H1 (cell line): ENCODE measurements around the gene NAV2. TPM values are rescaled to one million over a fixed set of nuclear protein-coding genes. Genes with fewer than 3 reads are reported as not detected.

Experiments
- CHD7 ChIP-seq: fragments of 300-600 bp; sonication (generic); IDR thresholded peaks from 2 replicates; pipeline ENCODE4 v1.7.1; 2012; ENCODE audit warnings: low read length, moderate library complexity, mild to moderate bottlenecking, inconsistent platforms; ENCODE audit not compliant: insufficient replicate concordance
- EZH2 ChIP-seq: fragments of 200-600 bp; sonication (generic); IDR thresholded peaks from 2 replicates; pipeline ENCODE4 v1.7.1; 2012; ENCODE audit warnings: low read depth, mild to moderate bottlenecking, moderate library complexity, low read length, inconsistent platforms; ENCODE audit not compliant: severe bottlenecking
- polyA plus RNA-seq, 7 experiments: library from polyadenylated mRNA; depleted of rRNA in 3 of 7; stranded (reverse) in 5 of 7; unstranded in 2 of 7; fragments of >200 nt in 5 of 7; fragments of 200-250 nt in 2 of 7; gene quantifications; 1 replicate in 5 of 7; 2 replicates in 1 of 7; 4 replicates in 1 of 7; pipeline versions ENCODE4 v1.2.1 to v1.2.3, GENCODE V29; 2011 to 2013; ENCODE audit warnings: missing spikeins in 2 of 7, mixed read lengths in 2 of 7
- total RNA-seq: library from RNA; stranded (reverse); fragmentation: NEBNext Ultra II Directional; extraction: Animal tissue kit (Norgen Biotek cat#: 25700); gene quantifications from 2 replicates; pipeline ENCODE4 v1.2.1, GENCODE V29; 2021

Gene NAV2
- total and polyA plus RNA-seq, 2 of the 8 experiments (the other 6 are each of a cell fraction or from before 2014, with no cell fraction given) = 35.6 to 73.6 TPM

- TF ChIP-seq CHD7 = no peak
- no peak for TF ChIP-seq EZH2
- TF ChIP-seq, all 59 proteins: peak for 0
Observed at GRCh38 chr11:20005747-20006146, 293.1 kb downstream of the NAV2 start (continued).
